RWPE1 (cell line): ENCODE data around the gene UNC13C.

Source experiments
- CTCF ChIA-PET: fragments of 350-600 bp; sonication (Branson Sonifier 250); formaldehyde crosslinking; extraction: SDS; loops from one replicate; lab custom pipeline; 2021; lab: Yijun Ruan, JAX
- POLR2A ChIA-PET: fragments of 400-600 bp; formaldehyde crosslinking; extraction: SDS; loops from one replicate; lab custom pipeline; 2020; ENCODE audit warnings: antibody characterized with exemption; ENCODE audit not compliant: low non-redundant PET; lab: Yijun Ruan, JAX
- DNase-seq: peaks from one replicate; pipeline ENCODE4 v3.0.0; 2012; ENCODE audit warnings: low spot score
- H3K27ac ChIP-seq: fragments of 450-650 bp; 2 replicates; pipeline ENCODE4 v1.5.1; 2017
- TF ChIP-seq, protein P1 (sequence below): fragments of 450-650 bp; conservative IDR thresholded peaks from 2 replicates; pipeline ENCODE4 v1.5.1; 2017; ENCODE audit warnings: low read depth, mild to moderate bottlenecking

The UNC13C gene

GRCh38 chr15:54011656-54012055, 33.4 kb downstream of the UNC13C start:
- no peak overlapping the region for H3K27ac ChIP-seq
- POLR2A ChIA-PET, result no interaction called here
- no peak for DNase-seq
- TF ChIP-seq, protein P1, sequence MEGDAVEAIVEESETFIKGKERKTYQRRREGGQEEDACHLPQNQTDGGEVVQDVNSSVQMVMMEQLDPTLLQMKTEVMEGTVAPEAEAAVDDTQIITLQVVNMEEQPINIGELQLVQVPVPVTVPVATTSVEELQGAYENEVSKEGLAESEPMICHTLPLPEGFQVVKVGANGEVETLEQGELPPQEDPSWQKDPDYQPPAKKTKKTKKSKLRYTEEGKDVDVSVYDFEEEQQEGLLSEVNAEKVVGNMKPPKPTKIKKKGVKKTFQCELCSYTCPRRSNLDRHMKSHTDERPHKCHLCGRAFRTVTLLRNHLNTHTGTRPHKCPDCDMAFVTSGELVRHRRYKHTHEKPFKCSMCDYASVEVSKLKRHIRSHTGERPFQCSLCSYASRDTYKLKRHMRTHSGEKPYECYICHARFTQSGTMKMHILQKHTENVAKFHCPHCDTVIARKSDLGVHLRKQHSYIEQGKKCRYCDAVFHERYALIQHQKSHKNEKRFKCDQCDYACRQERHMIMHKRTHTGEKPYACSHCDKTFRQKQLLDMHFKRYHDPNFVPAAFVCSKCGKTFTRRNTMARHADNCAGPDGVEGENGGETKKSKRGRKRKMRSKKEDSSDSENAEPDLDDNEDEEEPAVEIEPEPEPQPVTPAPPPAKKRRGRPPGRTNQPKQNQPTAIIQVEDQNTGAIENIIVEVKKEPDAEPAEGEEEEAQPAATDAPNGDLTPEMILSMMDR, result no peak
- CTCF ChIA-PET, result no interaction called here

DNA sequence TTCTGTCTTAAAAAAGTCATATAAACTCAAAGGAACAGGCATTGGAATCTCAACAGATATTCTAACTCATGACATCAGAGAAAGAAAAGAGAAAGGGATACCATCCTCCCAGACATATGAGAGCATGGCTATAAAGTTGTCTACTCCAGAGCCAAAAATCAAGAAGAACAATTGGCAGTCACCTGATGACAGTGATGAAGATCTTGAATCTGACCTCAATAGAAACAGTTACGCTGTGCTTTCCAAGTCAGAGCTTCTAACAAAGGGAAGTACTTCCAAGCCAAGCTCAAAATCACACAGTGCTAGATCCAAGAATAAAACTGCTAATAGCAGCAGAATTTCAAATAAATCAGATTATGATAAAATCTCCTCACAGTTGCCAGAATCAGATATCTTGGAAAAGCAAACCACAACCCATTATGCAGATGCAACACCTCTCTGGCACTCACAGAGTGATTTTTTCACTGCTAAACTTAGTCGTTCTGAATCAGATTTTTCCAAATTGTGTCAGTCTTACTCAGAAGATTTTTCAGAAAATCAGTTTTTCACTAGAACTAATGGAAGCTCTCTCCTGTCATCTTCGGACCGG, 35.9 kb downstream of the UNC13C start:
- ChIA-PET CTCF (no interaction called here), POLR2A (no interaction called here)
- H3K27ac ChIP-seq, result no peak overlapping the region
- no peak for DNase-seq
- TF ChIP-seq, protein P1, result no peak

GRCh38 chr15:54017251-54017650, 39.0 kb downstream of the UNC13C start:
- no peak overlapping the region for H3K27ac ChIP-seq
- TF ChIP-seq, protein P1, result no peak
- DNase-seq, result no peak
- CTCF ChIA-PET, result no interaction called here
- POLR2A ChIA-PET, result no interaction called here

DNA sequence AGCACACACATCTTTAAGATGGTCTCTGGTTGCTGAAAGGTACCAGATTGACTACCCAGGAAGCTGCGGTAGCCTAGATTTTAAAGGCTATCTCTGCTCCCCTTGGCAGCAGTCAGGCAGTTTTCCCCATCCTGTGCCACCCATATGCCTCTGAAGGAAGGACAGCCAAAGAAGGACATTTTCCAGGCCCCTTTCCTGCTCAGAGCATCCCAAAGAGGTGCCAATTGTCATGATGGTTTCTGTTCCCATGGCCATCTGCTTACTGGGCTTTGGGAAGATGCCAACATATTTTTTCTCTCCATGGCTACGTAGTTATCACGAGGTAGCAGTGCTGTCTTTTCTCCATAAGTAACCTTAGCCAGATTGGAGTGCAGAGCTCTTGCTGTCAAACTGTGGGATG, 39.7 kb downstream of the UNC13C start:
- TF ChIP-seq, protein P1, result no peak
- no peak overlapping the region for H3K27ac ChIP-seq
- POLR2A ChIA-PET, result no interaction called here
- CTCF ChIA-PET, result interaction anchor here (0.5 kb wide), 1 partner anchor 742 kb away, joined by 3 read pairs; no protein-coding TSS in a partner anchor
- DNase-seq, result no peak

DNA sequence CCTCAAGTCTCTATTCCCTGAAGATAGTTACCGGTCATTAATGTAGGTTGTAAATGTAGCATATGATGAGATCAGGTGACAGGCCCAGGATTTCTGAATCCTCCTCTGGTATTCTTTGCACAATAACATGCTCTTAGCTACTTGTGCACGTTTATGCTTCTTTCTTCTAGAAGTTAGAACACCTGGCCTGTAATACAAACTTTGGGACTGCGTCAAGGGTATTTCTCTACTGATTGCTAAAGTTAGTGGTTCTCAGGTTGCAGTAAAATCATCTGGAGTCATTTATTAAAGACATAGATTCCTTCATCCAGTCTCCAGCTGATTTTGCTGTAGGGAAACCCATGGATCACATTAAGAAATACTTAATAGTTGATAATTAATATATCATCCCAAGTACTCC, 48.0 kb downstream of the UNC13C start:
- DNase-seq, result no peak
- ChIA-PET POLR2A (no interaction called here), CTCF (interaction anchor here (0.6 kb wide), 1 partner anchor 137 kb away, joined by 4 read pairs; no protein-coding TSS in a partner anchor)
- H3K27ac ChIP-seq, result no peak overlapping the region
- TF ChIP-seq, protein P1, result no peak

DNA sequence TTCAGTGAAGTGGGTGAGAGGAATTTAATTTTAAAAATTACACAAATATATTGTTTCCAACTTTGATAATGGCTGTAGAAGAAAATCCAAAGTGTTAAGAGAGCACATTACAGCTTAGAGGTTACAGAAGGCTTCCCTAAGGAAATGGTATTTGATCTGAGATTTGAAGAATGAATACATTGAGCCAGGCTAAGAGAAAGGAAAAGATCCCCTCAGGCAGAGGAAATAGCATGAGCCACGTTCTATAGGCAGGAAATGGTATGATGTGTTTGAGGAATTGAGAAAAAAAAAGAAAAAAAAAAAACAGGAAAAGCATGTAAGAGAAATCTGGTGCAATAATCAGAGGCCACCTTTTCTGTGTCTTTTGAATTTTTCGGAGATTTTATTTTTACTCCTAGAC, 48.6 kb downstream of the UNC13C start:
- ChIA-PET CTCF (interaction anchor here (0.6 kb wide), 1 partner anchor 137 kb away, joined by 4 read pairs; no protein-coding TSS in a partner anchor), POLR2A (no interaction called here)
- H3K27ac ChIP-seq, result no peak overlapping the region
- DNase-seq, result no peak
- TF ChIP-seq, protein P1, result no peak
